Measurements from ENCODE around the gene NOTCH2NLA.
"Not testable (repeated sequence)": the region's sequence is repeated elsewhere in the genome, so short reads cannot be mapped to it uniquely, and the experiment has no call there.

NOTCH2NLA gene

DNA sequence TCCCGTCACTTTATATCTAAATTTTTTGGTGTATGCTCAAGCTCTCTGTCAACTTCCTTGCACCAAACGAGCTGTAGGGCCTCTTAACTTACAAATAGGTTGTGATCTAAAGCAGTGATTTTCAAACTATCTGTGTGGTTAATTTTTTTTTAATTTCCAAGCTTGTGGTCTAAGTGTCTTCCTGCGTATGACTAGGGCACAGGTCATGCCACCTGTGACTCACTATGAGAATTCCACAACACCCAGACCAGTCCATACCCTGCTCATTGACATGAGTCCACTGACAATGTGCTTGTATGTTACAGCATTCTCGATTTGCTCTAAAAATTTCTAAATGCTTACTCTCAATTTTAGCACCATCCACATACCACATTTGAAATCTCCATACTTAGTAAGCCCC lies 19.8 kb upstream of the NOTCH2NLA start:
- H3K79me2 ChIP-seq (ENCODE audit: low read length); H3K36me3 ChIP-seq (replicated peaks; ENCODE audit: insufficient read depth, low read length); H3F3A ChIP-seq (ENCODE audit: insufficient read depth, low read length); H3K9me2 ChIP-seq (replicated peaks; ENCODE audit: insufficient read depth, low read length); H3K4me3 ChIP-seq (ENCODE audit: low read length); H3K27me3 ChIP-seq (replicated peaks; ENCODE audit: insufficient read depth, low read length); H3K4me1 ChIP-seq (ENCODE audit: low read length); H2AFZ ChIP-seq (ENCODE audit: low read length); H3K4me2 ChIP-seq (ENCODE audit: low read depth, low read length); DNase-seq; H4K20me1 ChIP-seq (ENCODE audit: insufficient read depth, low read length); H3K9me3 ChIP-seq (replicated peaks; ENCODE audit: insufficient read depth, low read length); H3K9ac ChIP-seq (ENCODE audit: low read length); H3K27ac ChIP-seq (ENCODE audit: low read length): not testable (repeated sequence)

DNA sequence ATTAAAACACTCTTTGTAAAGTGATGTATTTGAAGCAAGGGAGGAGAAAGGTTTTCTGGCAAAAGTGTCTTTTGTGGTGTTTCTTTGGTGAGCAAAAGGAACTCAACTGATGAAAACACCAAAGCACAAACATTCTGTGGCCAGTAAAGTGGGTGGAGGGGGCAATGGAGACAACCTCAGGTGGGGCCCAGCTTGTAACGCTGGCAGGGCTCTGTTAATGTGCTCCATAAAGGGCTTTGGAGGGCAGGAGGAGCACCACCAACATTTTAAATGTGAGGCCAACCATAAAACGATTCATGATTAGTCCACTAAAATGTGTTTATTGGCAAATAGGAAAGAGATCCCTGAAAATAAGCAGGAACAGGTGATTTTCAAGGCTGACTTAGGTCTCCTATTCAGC lies 7.8 kb upstream of the NOTCH2NLA start:
- H3K9me2 ChIP-seq (replicated peaks; ENCODE audit: insufficient read depth, low read length); H2AFZ ChIP-seq (ENCODE audit: low read length); H3K9me3 ChIP-seq (replicated peaks; ENCODE audit: insufficient read depth, low read length); DNase-seq; H3F3A ChIP-seq (ENCODE audit: insufficient read depth, low read length); H3K4me3 ChIP-seq (ENCODE audit: low read length); H3K27me3 ChIP-seq (replicated peaks; ENCODE audit: insufficient read depth, low read length); H3K9ac ChIP-seq (ENCODE audit: low read length); H3K27ac ChIP-seq (ENCODE audit: low read length); H3K4me1 ChIP-seq (ENCODE audit: low read length); H3K4me2 ChIP-seq (ENCODE audit: low read depth, low read length); H3K79me2 ChIP-seq (ENCODE audit: low read length); H4K20me1 ChIP-seq (ENCODE audit: insufficient read depth, low read length); H3K36me3 ChIP-seq (replicated peaks; ENCODE audit: insufficient read depth, low read length): not testable (repeated sequence)

- H3F3A ChIP-seq (ENCODE audit: insufficient read depth, low read length); H2AFZ ChIP-seq (ENCODE audit: low read length); DNase-seq; H3K9ac ChIP-seq (ENCODE audit: low read length); H3K27ac ChIP-seq (ENCODE audit: low read length); H3K27me3 ChIP-seq (replicated peaks; ENCODE audit: insufficient read depth, low read length); H3K9me2 ChIP-seq (replicated peaks; ENCODE audit: insufficient read depth, low read length); H3K4me3 ChIP-seq (ENCODE audit: low read length); H3K4me2 ChIP-seq (ENCODE audit: low read depth, low read length); H3K4me1 ChIP-seq (ENCODE audit: low read length); H4K20me1 ChIP-seq (ENCODE audit: insufficient read depth, low read length); H3K36me3 ChIP-seq (replicated peaks; ENCODE audit: insufficient read depth, low read length); H3K9me3 ChIP-seq (replicated peaks; ENCODE audit: insufficient read depth, low read length); H3K79me2 ChIP-seq (ENCODE audit: low read length): not testable (repeated sequence)
These were observed 7.3 kb upstream of the NOTCH2NLA start for GRCh38 chr1:146236026-146236601.

DNA sequence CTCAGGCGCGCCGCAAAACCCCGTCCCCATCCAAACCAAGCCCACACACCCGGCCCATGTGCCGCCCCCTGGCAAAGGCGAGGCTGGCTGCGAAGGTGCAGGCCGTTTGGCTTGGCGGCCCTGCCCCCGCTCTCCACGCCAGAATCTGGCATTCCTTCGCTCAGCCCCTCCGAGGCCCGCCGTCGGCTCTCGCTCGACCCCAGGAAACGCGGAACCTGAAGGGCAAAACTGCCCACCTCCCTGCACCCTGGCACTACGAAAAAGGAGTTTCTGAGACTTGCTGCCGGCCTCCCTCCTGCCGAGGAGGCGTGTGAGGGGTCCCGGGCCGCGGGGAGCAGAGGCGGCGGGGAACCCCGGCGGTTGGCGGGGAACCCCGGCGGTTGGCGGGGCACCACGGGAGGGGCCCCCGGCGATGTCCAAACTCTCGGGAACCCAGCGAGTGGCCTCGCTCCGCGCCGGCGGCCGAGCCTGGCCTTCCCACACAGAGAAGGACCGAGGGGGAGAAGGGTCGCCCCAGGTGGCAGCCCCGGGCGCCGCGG lies 608 bp downstream of the NOTCH2NLA start:
- H3K9ac ChIP-seq (ENCODE audit: low read length) = peak overlapping the region; percentile 67; the same call in 1 of the 2 replicates
- H3K79me2 ChIP-seq (ENCODE audit: low read length); H3K9me3 ChIP-seq (replicated peaks; ENCODE audit: insufficient read depth, low read length); H3K27me3 ChIP-seq (replicated peaks; ENCODE audit: insufficient read depth, low read length); H3F3A ChIP-seq (ENCODE audit: insufficient read depth, low read length); H3K4me1 ChIP-seq (ENCODE audit: low read length); H3K9me2 ChIP-seq (replicated peaks; ENCODE audit: insufficient read depth, low read length); H2AFZ ChIP-seq (ENCODE audit: low read length); H4K20me1 ChIP-seq (ENCODE audit: insufficient read depth, low read length); H3K36me3 ChIP-seq (replicated peaks; ENCODE audit: insufficient read depth, low read length); DNase-seq; H3K4me2 ChIP-seq (ENCODE audit: low read depth, low read length); H3K27ac ChIP-seq (ENCODE audit: low read length): not testable (repeated sequence)
- peak overlapping the region; percentile 59; the same call in 1 of the 2 replicates for H3K4me3 ChIP-seq (ENCODE audit: low read length)

- not testable (repeated sequence) for DNase-seq; H4K20me1 ChIP-seq (ENCODE audit: insufficient read depth, low read length); H3K4me1 ChIP-seq (ENCODE audit: low read length); H3K36me3 ChIP-seq (replicated peaks; ENCODE audit: insufficient read depth, low read length); H3K4me2 ChIP-seq (ENCODE audit: low read depth, low read length); H3K79me2 ChIP-seq (ENCODE audit: low read length); H3K27ac ChIP-seq (ENCODE audit: low read length); H3K4me3 ChIP-seq (ENCODE audit: low read length); H3K9me3 ChIP-seq (replicated peaks; ENCODE audit: insufficient read depth, low read length); H3K9me2 ChIP-seq (replicated peaks; ENCODE audit: insufficient read depth, low read length); H3F3A ChIP-seq (ENCODE audit: insufficient read depth, low read length); H2AFZ ChIP-seq (ENCODE audit: low read length); H3K27me3 ChIP-seq (replicated peaks; ENCODE audit: insufficient read depth, low read length); H3K9ac ChIP-seq (ENCODE audit: low read length)
These were observed 54.3 kb downstream of the NOTCH2NLA start for GRCh38 chr1:146174531-146174930.

GRCh38 chr1:146167740-146168139 lies 61.1 kb downstream of the NOTCH2NLA start:
- H3K79me2 ChIP-seq (ENCODE audit: low read length); H4K20me1 ChIP-seq (ENCODE audit: insufficient read depth, low read length); DNase-seq; H3K27me3 ChIP-seq (replicated peaks; ENCODE audit: insufficient read depth, low read length); H3K4me2 ChIP-seq (ENCODE audit: low read depth, low read length); H3K4me3 ChIP-seq (ENCODE audit: low read length); H3F3A ChIP-seq (ENCODE audit: insufficient read depth, low read length); H3K4me1 ChIP-seq (ENCODE audit: low read length); H3K27ac ChIP-seq (ENCODE audit: low read length); H3K9me3 ChIP-seq (replicated peaks; ENCODE audit: insufficient read depth, low read length); H2AFZ ChIP-seq (ENCODE audit: low read length); H3K36me3 ChIP-seq (replicated peaks; ENCODE audit: insufficient read depth, low read length); H3K9me2 ChIP-seq (replicated peaks; ENCODE audit: insufficient read depth, low read length); H3K9ac ChIP-seq (ENCODE audit: low read length): not testable (repeated sequence)

DNA sequence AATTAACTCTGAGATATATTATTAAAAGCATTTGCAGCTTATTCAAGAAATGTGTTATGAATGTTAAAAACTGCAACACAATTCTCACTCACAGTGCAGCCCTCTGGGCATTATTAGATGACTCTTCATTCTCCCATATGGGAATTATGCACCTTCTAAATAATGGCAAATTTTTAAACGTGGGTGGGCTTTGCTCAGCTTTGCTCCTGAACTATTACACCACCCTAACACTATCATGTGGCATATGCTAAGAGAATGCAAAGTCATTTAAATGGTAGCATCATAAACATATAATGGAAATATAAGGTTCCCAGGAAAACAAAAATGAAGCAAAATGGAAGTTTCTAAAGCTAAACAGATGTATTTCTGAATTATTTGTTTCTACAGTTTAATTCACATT lies 61.5 kb downstream of the NOTCH2NLA start:
- not testable (repeated sequence) for H3K9ac ChIP-seq (ENCODE audit: low read length); H3F3A ChIP-seq (ENCODE audit: insufficient read depth, low read length); H3K27ac ChIP-seq (ENCODE audit: low read length); H3K4me3 ChIP-seq (ENCODE audit: low read length); H2AFZ ChIP-seq (ENCODE audit: low read length); H3K4me2 ChIP-seq (ENCODE audit: low read depth, low read length); H3K9me2 ChIP-seq (replicated peaks; ENCODE audit: insufficient read depth, low read length); H3K9me3 ChIP-seq (replicated peaks; ENCODE audit: insufficient read depth, low read length); H3K4me1 ChIP-seq (ENCODE audit: low read length); H3K27me3 ChIP-seq (replicated peaks; ENCODE audit: insufficient read depth, low read length); H4K20me1 ChIP-seq (ENCODE audit: insufficient read depth, low read length); H3K79me2 ChIP-seq (ENCODE audit: low read length); DNase-seq; H3K36me3 ChIP-seq (replicated peaks; ENCODE audit: insufficient read depth, low read length)

- H3K4me2 ChIP-seq (ENCODE audit: low read depth, low read length); H2AFZ ChIP-seq (ENCODE audit: low read length); DNase-seq; H4K20me1 ChIP-seq (ENCODE audit: insufficient read depth, low read length); H3K27ac ChIP-seq (ENCODE audit: low read length); H3K4me1 ChIP-seq (ENCODE audit: low read length); H3F3A ChIP-seq (ENCODE audit: insufficient read depth, low read length); H3K9me2 ChIP-seq (replicated peaks; ENCODE audit: insufficient read depth, low read length); H3K9ac ChIP-seq (ENCODE audit: low read length); H3K9me3 ChIP-seq (replicated peaks; ENCODE audit: insufficient read depth, low read length); H3K27me3 ChIP-seq (replicated peaks; ENCODE audit: insufficient read depth, low read length); H3K36me3 ChIP-seq (replicated peaks; ENCODE audit: insufficient read depth, low read length); H3K4me3 ChIP-seq (ENCODE audit: low read length); H3K79me2 ChIP-seq (ENCODE audit: low read length): not testable (repeated sequence)
These were observed 84.4 kb downstream of the NOTCH2NLA start, which contains the start of gene NBPF10 for GRCh38 chr1:146144465-146144864. NBPF10 (minus strand) TSS chr1:146144804; CDS start chr1:146144769, 35 bp downstream.

Data from MM.1S (cell line).